ENCODE results near the gene SNX25. TPM values are rescaled to one million over a fixed set of nuclear protein-coding genes. Genes with fewer than 3 reads are reported as not detected.

The SNX25 gene
- total and polyA plus RNA-seq, 2 donors (not counting 1 experiment from before 2014, with no cell fraction given): 12.0 to 77.6 TPM

GRCh38 chr4:185369731-185370130 lies 160.3 kb downstream of the SNX25 start:
- POLR2A ChIA-PET: no interaction called here
- no peak overlapping the region for H2AFZ ChIP-seq (ENCODE audit: insufficient read depth, low read depth, low read length, poor library complexity, severe bottlenecking)
- WGBS (ENCODE audit: insufficient coverage): 100% methylated on average over 1 of the region's 3 CpGs

More at GRCh38 chr4:185369731-185370130, 160.3 kb downstream of the SNX25 start:
- DNase-seq: no peak
- Mint-ChIP-seq H3K27me3 (no peaks in the 10 kb centered on the region), H3K27ac (no peak overlapping the region), H3K4me3 (no peak overlapping the region), H3K4me1 (no peaks in the 10 kb centered on the region), H3K9me3 (ENCODE audit: insufficient read depth) (no peaks in the 10 kb centered on the region)
- Histone ChIP-seq H3K79me2 (ENCODE audit: control insufficient read depth, insufficient read depth, low read length) (no peaks in the 10 kb centered on the region), H3K4me3 (ENCODE audit: control extremely low read depth in 1 of 5, extremely low read depth in 1 of 5, insufficient read depth in 1 of 5, low read depth in 2 of 5, low read length in 4 of 5) (no peak overlapping the region), H3K4me2 (replicated peaks; ENCODE audit: low read depth, low read length, poor library complexity, severe bottlenecking) (no peak overlapping the region), H3K9me3 (ENCODE audit: control extremely low read depth in 1 of 3, control insufficient read depth in 2 of 3, insufficient read depth in 1 of 3, low read length in 2 of 3) (no peaks in the 10 kb centered on the region), H3K36me3 (replicated peaks in 1 of 2; ENCODE audit: control extremely low read depth in 1 of 2, control insufficient read depth in 1 of 2, extremely low read depth in 1 of 2, insufficient read depth in 2 of 2, low read length in 1 of 2) (peaks cover 4 to 16% of the 10 kb centered on the region in 2 experiments), H3K9ac (ENCODE audit: low read length) (no peak overlapping the region), H3K4me1 (ENCODE audit: control insufficient read depth in 2 of 2, insufficient read depth in 2 of 2, low read length in 2 of 2) (no peaks in the 10 kb centered on the region), H3K27me3 (replicated peaks in 1 of 4; ENCODE audit: control extremely low read depth in 1 of 4, control insufficient read depth in 3 of 4, insufficient read depth in 4 of 4, low read length in 3 of 4) (no peaks in the 10 kb centered on the region), H3K27ac (ENCODE audit: low read length in 2 of 2) (no peak overlapping the region), H4K20me1 (ENCODE audit: control insufficient read depth, insufficient read depth, low read length, poor library complexity, severe bottlenecking) (no peaks in the 10 kb centered on the region)
- CTCF ChIA-PET: interaction anchor here (1.1 kb wide), 1 partner anchor 228 kb away, joined by 3 read pairs; no protein-coding TSS in a partner anchor
- ATAC-seq (ENCODE audit: low read depth): no peak
- intact Hi-C loops (cut with micrococcal nuclease): no loop called here
- TF ChIP-seq EZH2 (IDR thresholded peaks at IDR 0.05; ENCODE audit: borderline replicate concordance, insufficient read depth, low read depth, low read length, poor library complexity, severe bottlenecking) (no peak), CTCF (IDR thresholded peaks at IDR 0.05) (no peak)

Data from B cell (primary cell).